IPS DF 4.7 (cell line): Measurements from ENCODE around the gene EYA4.

Experiments
- DNase-seq: peaks from one replicate; pipeline ENCODE4 v3.0.0-alpha.2; 2013; ENCODE audit warnings: low spot score; ENCODE audit errors: extremely low read depth

The EYA4 gene

DNA sequence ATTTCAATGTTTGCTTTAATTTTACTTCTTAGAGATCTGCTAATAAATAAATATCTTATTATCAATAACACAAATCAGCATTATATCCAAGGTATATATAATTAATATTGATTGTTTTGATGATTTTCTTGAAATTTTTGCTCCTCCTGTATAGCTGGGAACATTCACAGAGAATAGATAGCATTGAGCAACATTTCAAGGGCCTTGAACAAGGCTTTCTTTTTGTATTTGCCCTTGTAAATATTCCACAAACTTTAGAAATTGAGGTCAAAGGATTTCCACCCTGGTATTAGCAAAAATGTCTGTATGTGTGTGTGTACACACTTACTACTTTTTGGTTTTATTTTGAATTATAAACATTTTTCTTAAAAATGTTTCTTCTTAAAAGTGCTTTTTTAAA lies 205.6 kb downstream of the EYA4 start:
- DNase-seq: no peak

GRCh38 chr6:133447924-133448323 lies 206.8 kb downstream of the EYA4 start:
- no peak for DNase-seq

DNA sequence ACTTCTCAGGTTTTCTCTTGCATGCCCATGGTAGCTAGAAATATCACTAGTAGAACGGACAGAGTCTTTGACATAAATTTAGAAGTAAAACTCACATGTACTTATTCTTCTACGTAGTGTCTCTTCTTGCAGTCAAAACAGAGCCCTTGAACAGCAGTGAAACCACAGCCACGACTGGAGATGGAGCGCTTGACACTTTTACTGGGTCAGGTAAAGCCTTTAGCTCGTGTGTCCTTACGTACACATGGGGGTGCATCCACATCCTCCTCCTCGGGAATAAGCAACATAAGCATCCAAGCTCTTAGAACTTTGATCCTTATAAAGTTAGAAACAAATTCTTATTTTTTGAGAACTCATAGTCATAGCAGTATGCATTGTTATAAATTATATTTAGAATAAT lies 215.3 kb downstream of the EYA4 start:
- DNase-seq: no peak

- no peak for DNase-seq
Observed at GRCh38 chr6:133456944-133457343, 215.8 kb downstream of the EYA4 start.

GRCh38 chr6:133460101-133460500 lies 218.9 kb downstream of the EYA4 start:
- no peak for DNase-seq

DNA sequence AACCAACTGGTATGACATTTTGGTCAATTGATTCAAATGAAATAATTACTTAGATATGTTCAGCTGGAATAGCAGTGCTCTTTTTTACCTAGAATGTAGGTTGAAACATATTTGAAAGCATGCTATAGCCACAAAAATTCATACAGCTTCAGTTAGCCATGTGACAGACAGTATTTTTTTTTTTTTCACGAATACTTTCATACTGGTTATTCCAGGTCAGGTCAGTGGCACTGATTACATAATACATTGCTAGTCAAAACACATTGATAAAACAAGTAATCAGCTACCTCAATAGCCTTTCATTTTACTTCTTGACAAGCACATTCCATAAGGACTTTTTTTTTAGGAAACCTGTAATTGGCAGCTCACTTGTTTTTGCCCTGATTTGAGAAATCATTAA lies 222.6 kb downstream of the EYA4 start:
- DNase-seq: no peak

DNA sequence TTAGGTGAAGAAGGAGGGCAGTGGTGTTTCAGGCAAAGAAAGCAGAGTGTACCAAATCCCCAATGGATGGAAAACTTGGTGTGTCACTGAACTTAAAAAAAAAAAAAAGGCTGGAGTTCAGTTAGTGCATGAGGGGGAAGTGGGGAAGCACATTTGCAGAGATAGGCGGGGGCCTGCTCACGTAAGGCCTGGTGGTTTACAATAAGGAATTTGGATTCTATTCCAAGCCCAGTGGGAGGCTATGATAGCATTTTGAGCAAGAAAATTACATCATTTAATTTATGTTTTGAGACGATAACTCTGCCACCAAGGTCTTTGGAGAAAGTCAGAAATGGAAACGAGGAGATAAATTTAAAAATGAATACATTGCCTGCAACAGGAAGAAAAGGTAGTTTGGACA lies 225.5 kb downstream of the EYA4 start:
- no peak for DNase-seq

DNA sequence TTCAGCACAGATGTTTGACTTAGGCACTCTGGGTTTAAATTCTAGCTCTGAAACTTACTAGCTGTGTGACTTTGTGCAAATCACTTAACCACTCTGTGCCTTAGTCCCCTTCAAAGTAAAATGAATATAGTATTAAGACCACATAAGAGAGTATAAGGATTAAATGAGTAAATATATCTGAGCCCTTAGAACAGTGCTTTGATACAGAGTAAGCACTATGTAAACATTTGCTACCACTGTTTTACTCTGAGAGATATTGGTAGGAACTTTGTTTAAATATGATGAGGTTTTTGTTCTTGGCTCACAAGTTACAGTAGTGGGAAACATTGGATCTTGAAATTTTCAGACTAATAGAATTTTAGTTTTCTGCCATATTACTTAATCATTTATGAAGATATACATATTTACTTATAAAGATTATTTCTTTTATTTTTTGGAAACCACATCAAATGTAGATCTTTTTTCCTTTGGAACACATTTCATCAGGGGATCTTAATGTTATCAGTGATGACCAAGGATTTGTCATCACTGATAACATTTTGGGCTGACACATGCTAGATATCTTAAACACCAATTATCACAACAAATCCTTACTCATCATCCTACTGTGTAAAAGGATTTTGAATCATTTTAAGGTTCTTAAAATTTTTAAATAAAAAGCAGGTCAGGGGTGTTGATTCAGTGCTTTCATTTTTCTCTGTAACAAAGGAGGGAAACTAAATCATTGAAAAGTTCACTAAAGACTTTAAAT lies 226.2 kb downstream of the EYA4 start:
- DNase-seq: no peak

- DNase-seq: no peak
Observed at GRCh38 chr6:133467982-133468380, 226.8 kb downstream of the EYA4 start.

GRCh38 chr6:133468591-133468990 lies 227.4 kb downstream of the EYA4 start:
- no peak for DNase-seq

DNA sequence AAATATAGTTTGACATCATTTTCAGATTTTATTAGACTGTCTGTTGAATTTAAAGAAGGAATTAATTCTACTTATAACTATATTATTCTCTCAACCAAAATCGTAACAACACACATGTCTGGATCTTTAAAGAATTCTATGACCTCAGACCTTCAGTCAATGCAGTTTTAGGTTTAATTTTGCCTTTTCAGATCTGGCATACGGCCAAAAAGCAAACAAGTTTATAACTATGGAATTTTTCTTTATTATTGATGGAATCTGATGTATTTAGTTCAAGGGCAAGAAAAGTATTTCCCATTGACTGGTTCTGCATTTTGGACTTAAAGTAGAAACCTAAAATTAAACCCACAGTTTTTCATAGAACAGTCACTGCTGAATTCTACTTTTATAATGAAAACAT lies 233.4 kb downstream of the EYA4 start:
- no peak for DNase-seq

DNA sequence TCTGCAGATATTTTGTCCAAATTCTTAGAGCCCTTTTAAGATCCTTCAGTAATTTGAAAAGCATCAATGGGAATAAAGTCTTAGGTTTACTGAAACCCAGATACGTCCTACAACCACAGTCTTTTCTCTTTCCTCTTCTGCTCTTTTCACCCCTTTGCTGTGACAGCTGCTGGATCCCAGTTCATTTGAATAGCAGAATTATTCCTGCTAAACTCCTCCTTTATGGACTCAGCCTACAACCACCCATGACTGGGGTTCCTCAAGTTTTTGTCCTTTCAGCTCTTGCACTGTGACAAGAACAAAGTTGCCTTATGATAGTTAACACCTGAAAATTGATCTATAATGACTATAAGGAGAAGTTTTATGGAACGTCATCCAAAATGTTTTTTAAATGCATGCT lies 237.5 kb downstream of the EYA4 start:
- no peak for DNase-seq

DNA sequence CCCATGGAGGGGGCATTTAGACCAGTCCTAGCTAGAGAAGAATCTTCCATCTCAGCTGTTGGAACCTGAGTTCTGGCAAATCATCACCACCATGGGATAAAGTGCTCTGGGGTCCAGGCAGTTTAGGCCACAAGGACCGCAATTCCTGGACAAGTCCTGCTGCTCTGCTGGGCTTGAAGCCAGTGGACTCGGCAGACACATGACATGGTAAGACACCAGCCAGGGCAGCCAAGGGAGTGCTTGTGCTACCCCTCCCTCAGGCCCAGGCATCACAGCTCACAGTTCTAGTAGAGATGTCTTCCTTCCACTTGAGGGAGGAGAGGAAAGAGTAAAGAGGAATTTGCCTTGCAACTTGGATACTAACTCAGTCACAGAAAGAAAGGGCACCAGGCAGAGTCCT lies 246.0 kb downstream of the EYA4 start:
- DNase-seq: no peak

DNA sequence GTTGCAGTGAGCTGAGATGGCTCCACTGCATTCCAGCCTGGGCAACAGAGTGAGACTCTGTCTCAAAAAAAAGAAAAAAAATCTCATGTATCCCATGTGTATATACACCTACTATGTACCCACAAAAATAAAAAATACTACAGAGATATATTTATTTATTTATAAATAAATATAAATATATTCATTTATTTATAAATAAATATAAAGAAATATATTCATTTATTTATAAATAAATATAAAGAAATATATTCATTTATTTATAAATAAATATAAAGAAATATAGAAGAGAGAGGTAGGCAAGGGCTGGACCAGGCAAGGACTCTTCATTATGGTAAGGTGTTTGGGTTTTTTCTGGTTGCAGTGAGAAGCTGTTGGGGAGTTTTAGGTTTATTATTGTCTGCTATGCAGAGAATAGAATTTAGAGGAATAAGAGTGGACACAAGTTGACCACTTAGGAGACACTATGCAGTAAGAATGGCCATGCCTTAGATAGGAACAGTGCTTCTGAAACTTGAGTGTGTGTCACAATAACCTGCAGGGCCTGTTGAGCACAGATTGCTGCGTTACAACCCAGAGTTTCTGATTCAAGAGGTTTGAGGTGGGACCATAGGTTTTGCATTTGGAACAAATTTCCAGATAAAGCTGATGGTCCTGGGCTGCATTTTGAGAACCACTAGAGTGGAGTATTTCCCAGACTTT lies 254.2 kb downstream of the EYA4 start:
- no peak for DNase-seq

DNA sequence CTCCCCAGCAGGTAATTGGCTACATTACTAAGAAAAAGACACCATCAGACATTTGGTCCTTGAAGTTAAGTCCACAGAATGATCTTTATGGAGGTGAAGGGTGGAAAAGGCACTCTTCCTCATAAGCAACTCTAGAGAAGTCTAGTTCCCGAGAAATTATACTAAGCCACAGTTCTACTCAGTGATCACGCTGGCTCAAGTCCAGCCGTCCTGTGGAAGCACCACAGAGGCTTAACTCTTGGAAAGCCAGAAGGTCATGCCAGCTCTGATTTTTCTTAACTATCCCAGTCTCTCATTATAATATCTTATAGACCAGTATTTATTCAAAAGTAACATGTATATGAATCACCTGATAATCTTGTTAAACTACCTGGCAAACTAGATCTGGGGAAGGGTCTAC lies 258.5 kb downstream of the EYA4 start:
- no peak for DNase-seq

GRCh38 chr6:133501675-133502270 lies 260.6 kb downstream of the EYA4 start:
- no peak for DNase-seq

GRCh38 chr6:133502441-133503335 lies 261.5 kb downstream of the EYA4 start:
- DNase-seq: no peak

GRCh38 chr6:133503336-133503729 lies 262.2 kb downstream of the EYA4 start:
- no peak for DNase-seq

- DNase-seq: no peak
Observed at GRCh38 chr6:133504158-133504557, 263.0 kb downstream of the EYA4 start.

DNA sequence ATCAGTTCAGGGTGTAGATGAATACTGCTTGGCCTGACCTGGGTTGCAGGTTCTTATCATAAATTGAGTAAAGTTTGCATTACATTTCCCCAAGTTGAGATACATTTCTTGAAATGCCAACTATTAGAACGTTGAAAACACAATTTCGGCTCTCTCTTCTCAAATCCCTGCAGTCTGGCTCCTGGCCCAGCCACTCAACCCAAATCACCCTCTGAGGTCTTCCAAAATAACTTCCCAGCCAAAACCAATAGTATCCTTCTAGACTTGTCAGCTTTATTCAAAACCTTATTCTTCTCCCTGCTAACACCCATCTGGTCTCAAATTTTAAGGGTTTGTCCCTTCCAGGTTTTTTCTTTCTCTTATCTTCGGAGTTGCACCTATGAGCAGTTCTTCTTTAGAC lies 263.6 kb downstream of the EYA4 start:
- DNase-seq: no peak

GRCh38 chr6:133505681-133506080 lies 264.5 kb downstream of the EYA4 start:
- no peak for DNase-seq
